Measurements from ENCODE around the gene LGALS16. TPM values are rescaled to one million over a fixed set of nuclear protein-coding genes. Genes with fewer than 3 reads are reported as not detected.

Gene LGALS16
- polyA plus RNA-seq, 1 experiment: not detected

DNA sequence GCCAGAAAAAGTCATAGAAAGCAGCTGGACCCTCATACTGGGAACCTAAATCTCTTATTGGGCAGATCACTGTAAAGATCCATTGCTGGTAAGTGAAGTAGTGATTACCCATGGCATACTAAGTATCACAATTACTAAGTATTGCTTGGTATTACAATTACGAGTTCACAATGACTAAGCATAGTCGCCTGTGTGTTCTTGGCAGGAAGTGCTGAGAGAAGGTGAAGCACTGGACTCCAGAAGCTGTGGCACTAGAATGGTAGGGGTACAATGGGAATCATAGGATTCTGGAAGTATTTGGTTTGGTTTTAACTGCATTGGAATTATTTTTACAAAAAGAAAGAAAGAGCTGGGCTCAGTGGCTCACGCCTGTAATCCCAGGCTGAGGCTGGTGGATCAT is 20.3 kb downstream of the LGALS16 start:
- POLR2A ChIA-PET: no interaction called here
- CTCF ChIA-PET: no interaction called here
- no peak overlapping the region for H3K4me3 ChIP-seq (ENCODE audit: low read depth, low read length)
- DNase-seq (ENCODE audit: low read depth, low spot score): no peak
- TF ChIP-seq, protein P1, sequence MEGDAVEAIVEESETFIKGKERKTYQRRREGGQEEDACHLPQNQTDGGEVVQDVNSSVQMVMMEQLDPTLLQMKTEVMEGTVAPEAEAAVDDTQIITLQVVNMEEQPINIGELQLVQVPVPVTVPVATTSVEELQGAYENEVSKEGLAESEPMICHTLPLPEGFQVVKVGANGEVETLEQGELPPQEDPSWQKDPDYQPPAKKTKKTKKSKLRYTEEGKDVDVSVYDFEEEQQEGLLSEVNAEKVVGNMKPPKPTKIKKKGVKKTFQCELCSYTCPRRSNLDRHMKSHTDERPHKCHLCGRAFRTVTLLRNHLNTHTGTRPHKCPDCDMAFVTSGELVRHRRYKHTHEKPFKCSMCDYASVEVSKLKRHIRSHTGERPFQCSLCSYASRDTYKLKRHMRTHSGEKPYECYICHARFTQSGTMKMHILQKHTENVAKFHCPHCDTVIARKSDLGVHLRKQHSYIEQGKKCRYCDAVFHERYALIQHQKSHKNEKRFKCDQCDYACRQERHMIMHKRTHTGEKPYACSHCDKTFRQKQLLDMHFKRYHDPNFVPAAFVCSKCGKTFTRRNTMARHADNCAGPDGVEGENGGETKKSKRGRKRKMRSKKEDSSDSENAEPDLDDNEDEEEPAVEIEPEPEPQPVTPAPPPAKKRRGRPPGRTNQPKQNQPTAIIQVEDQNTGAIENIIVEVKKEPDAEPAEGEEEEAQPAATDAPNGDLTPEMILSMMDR (IDR thresholded peaks at IDR 0.05; ENCODE audit: low read depth, low read length): no peak
- H3K9me3 ChIP-seq (ENCODE audit: control insufficient read depth, insufficient read depth, low read length): no peaks in the 10 kb centered on the region
- no peak overlapping the region for H3K27ac ChIP-seq (ENCODE audit: low read depth, low read length)
- no peaks in the 10 kb centered on the region for H3K27me3 ChIP-seq (ENCODE audit: control insufficient read depth, insufficient read depth, low read length)

DNA sequence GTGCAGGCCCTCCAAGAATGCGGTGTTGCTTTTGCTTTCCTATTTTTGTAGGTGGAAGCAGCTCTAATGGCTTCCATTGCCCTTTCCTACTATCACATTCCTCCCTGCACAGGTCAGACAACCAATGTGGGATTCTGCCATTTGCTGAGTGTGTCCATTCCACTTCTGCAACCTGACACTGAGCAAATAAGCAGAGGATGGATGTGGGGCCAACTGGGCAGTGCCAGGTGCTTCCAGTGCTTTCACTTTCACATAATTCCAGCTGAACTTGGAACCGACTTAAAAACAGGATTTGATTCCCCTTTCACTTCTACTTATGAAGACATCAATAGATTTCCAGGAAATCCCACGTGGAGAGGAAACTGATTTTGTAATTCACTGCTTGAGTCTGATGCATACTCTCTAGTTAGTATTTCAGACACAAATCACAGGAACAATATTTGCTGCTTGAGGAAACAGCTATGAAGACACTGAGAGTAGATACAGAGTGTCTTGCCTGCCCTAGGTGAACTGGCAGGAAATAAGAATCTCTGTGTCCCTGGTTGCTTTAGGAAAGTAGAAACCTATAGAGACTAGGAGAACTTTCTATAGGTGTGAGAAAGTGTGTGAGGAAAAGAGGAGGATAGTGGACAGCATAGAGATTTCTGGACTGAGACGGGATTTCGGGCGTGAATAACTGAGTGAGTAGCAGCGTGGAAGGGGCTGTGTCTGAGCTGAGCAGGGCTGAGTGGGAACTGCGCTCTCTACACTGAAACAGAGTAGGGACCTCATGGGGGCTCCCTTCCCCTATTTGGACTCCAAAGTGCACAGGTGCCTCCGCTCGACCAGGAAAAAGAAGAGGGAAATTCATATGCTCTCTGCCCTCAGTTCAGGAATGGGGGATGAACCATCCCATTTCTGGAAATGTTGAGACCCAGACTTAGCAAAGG is 22.5 kb downstream of the LGALS16 start:
- Histone ChIP-seq H3K27ac (ENCODE audit: low read depth, low read length) (no peak overlapping the region), H3K4me3 (ENCODE audit: low read depth, low read length) (no peak overlapping the region), H3K9me3 (ENCODE audit: control insufficient read depth, insufficient read depth, low read length) (no peaks in the 10 kb centered on the region), H3K27me3 (ENCODE audit: control insufficient read depth, insufficient read depth, low read length) (no peaks in the 10 kb centered on the region)
- TF ChIP-seq, protein P1 (IDR thresholded peaks at IDR 0.05; ENCODE audit: low read depth, low read length): no peak
- no peak for DNase-seq (ENCODE audit: low read depth, low spot score)
- ChIA-PET POLR2A (no interaction called here), CTCF (no interaction called here)

DNA sequence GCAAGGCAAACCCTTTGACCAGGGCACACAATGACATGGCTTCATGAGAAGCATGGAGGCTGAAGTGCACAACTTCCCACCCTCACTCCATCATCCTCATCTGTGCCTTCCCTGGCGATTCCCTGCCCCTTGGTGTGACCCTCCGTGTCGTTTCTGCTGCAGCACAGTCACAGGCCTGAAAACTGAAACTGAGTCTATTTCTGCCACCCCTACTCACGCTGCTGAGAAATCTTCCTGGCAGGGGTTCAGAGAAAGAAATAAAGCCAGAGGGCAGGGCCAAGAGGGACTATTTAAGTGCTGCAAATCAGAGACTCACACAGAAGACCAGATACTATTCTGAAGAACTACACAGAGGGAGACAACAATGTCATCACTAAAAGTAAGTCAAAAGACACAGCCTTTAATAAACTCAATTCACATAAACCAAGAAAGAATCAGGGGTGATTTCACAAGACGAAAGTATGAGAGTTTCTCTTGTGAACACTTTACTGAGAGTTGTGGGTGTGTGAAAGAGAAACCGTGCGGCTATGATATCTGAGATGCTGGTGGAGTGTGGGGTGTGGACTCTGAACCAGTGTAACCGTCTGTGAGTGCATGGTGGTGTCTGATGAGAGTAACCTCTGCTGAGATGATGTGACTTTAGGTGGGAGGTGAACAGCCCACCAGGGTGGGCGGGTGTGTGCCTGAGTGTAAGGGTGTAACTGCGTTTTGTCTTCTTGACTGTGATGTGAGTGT is 23.5 kb downstream of the LGALS16 start:
- Histone ChIP-seq H3K27me3 (ENCODE audit: control insufficient read depth, insufficient read depth, low read length) (no peaks in the 10 kb centered on the region), H3K9me3 (ENCODE audit: control insufficient read depth, insufficient read depth, low read length) (no peaks in the 10 kb centered on the region), H3K4me3 (ENCODE audit: low read depth, low read length) (no peak overlapping the region), H3K27ac (ENCODE audit: low read depth, low read length) (no peak overlapping the region)
- POLR2A ChIA-PET: no interaction called here
- no peak for DNase-seq (ENCODE audit: low read depth, low spot score)
- CTCF ChIA-PET: no interaction called here
- TF ChIP-seq, protein P1 (IDR thresholded peaks at IDR 0.05; ENCODE audit: low read depth, low read length): no peak

DNA sequence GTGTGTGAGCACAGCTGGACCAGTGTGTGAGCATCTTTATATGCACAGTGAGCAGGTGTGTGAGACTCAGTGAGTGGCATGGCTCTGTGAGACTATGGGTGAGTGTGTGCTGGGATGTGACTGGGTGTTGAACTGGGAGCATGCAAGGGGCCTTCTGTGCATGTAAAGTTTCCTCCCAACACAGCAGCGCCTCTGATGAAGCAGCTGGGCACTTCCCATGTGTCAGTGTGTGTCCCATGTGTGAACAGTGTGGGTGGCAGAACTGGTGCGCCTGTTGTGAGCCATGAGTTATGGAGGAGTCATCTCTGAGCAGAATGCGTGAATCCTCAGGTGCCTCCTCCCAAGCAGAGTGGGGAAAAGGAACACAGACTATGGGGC is 24.1 kb downstream of the LGALS16 start:
- CTCF ChIA-PET: no interaction called here
- TF ChIP-seq, protein P1 (IDR thresholded peaks at IDR 0.05; ENCODE audit: low read depth, low read length): no peak

DNA sequence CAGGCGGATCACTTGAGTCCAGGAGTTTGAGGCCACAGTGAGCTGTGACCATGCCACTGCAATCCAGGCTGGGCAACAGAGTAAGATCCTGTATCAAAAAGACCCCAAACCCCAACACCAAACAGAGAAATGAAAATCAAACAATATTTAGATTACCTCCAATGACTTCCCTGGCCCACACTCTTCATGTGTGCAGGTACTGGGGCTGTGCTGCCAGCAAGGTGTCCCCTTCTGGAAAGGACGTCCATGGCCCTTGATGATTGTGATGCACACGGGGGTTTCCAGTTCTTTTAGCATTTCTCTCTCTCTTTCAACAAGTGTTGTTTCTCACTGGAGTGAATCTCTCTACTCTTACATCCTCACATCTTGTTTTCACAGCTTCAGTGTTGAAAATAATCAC is 24.9 kb downstream of the LGALS16 start:
- no peaks in the 10 kb centered on the region for H3K27me3 ChIP-seq (ENCODE audit: control insufficient read depth, insufficient read depth, low read length)
- DNase-seq (ENCODE audit: low read depth, low spot score): no peak
- POLR2A ChIA-PET: no interaction called here
- CTCF ChIA-PET: no interaction called here
- no peak overlapping the region for H3K27ac ChIP-seq (ENCODE audit: low read depth, low read length)
- H3K4me3 ChIP-seq (ENCODE audit: low read depth, low read length): no peak overlapping the region
- H3K9me3 ChIP-seq (ENCODE audit: control insufficient read depth, insufficient read depth, low read length): no peaks in the 10 kb centered on the region
- TF ChIP-seq, protein P1 (IDR thresholded peaks at IDR 0.05; ENCODE audit: low read depth, low read length): no peak

More for the DNA sequence above, 24.1 kb downstream of the LGALS16 start:
- DNase-seq (ENCODE audit: low read depth, low spot score): no peak
- POLR2A ChIA-PET: no interaction called here
- H3K27ac ChIP-seq (ENCODE audit: low read depth, low read length): no peak overlapping the region
- no peaks in the 10 kb centered on the region for H3K9me3 ChIP-seq (ENCODE audit: control insufficient read depth, insufficient read depth, low read length)
- no peaks in the 10 kb centered on the region for H3K27me3 ChIP-seq (ENCODE audit: control insufficient read depth, insufficient read depth, low read length)
- no peak overlapping the region for H3K4me3 ChIP-seq (ENCODE audit: low read depth, low read length)

Measured in AG04450 (cell line).